Thoracic aorta (tissue), 2 donors: ENCODE results near the gene SEC61A2. TPM values are rescaled to one million over a fixed set of nuclear protein-coding genes. Genes with fewer than 3 reads are reported as not detected.

Experiments used
- ATAC-seq: fragments of 150-250 bp; one replicate; pipeline ENCODE4 v1.8.0; 2017; ENCODE audit warnings: low read depth; ENCODE audit not compliant: insufficient number of reproducible peaks, low FRiP score
- DNase-seq: peaks from one replicate; pipeline ENCODE4 v3.0.0-alpha.2; 2020; ENCODE audit warnings: low spot score
- H3K27ac ChIP-seq, 2 donors: fragments of 200-600 bp; sonication (generic); 1 replicate in 1 of 2; 2 replicates in 1 of 2; pipeline ENCODE4 v1.5.1; 2016; ENCODE audit warnings: mild to moderate bottlenecking in 2 of 2, moderate library complexity in 2 of 2
- H3K27me3 ChIP-seq: fragments of 200-600 bp; sonication (generic); replicated peaks from 2 replicates; pipeline ENCODE4 v1.6.0; 2016; ENCODE audit warnings: mild to moderate bottlenecking; ENCODE audit not compliant: insufficient read depth
- H3K36me3 ChIP-seq: fragments of 200-600 bp; sonication (generic); one replicate; pipeline ENCODE4 v1.5.1; 2016
- H3K4me1 ChIP-seq, 2 donors: fragments of 200-600 bp; sonication (generic); 1 replicate in 1 of 2; 2 replicates in 1 of 2; pipeline versions ENCODE4 v1.5.1 to v1.6.0; 2016; ENCODE audit warnings: low read depth in 2 of 2, mild to moderate bottlenecking in 1 of 2; ENCODE audit not compliant: control insufficient read depth in 1 of 2
- H3K4me3 ChIP-seq: fragments of 200-600 bp; sonication (generic); 2 replicates; pipeline ENCODE4 v1.5.1; 2016; ENCODE audit warnings: mild to moderate bottlenecking
- H3K9me3 ChIP-seq: fragments of 200-600 bp; sonication (generic); 2 replicates; pipeline ENCODE4 v1.5.1; 2016
- total RNA-seq, 2 donors: library from RNA; depleted of rRNA; stranded (reverse); fragments of >200 nt; gene quantifications; one replicate each; pipeline versions ENCODE4 v1.1.0 to v1.2.3, GENCODE V29; 2016
- TF ChIP-seq, protein P1 (sequence below): fragments of 200-600 bp; sonication (generic); IDR thresholded peaks from one replicate; pipeline ENCODE4 v1.5.1; 2019; ENCODE audit warnings: antibody characterized with exemption

SEC61A2 gene
- total RNA-seq, 2 donors from 2014 or later, result 3.5 to 15.4 TPM

DNA sequence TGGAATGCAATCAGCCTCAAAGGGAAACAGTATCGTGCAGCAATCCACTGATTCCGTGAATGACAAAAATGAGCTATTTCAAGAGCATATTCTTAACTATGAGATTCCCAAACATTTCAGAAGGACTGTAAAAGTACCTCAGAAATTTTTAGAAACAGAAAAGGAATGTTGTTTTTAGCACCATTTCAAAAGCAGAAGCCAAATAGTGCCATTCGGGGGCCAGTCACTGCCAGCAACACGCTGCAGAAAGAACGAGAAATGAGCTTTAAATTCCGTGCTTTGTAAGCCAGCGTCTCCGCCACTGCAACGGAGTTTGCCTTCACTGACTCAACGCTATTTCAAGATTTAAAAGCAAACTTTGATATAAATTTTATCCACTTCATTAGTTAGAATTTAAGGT is 59.9 kb downstream of the SEC61A2 start:
- TF ChIP-seq, protein P1, sequence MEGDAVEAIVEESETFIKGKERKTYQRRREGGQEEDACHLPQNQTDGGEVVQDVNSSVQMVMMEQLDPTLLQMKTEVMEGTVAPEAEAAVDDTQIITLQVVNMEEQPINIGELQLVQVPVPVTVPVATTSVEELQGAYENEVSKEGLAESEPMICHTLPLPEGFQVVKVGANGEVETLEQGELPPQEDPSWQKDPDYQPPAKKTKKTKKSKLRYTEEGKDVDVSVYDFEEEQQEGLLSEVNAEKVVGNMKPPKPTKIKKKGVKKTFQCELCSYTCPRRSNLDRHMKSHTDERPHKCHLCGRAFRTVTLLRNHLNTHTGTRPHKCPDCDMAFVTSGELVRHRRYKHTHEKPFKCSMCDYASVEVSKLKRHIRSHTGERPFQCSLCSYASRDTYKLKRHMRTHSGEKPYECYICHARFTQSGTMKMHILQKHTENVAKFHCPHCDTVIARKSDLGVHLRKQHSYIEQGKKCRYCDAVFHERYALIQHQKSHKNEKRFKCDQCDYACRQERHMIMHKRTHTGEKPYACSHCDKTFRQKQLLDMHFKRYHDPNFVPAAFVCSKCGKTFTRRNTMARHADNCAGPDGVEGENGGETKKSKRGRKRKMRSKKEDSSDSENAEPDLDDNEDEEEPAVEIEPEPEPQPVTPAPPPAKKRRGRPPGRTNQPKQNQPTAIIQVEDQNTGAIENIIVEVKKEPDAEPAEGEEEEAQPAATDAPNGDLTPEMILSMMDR, result no peak
- Histone ChIP-seq H3K4me3 (no peak overlapping the region), H3K4me1 (peaks cover 10 to 17% of the 10 kb centered on the region in 2 donors), H3K9me3 (no peaks in the 10 kb centered on the region), H3K36me3 (peaks cover 4% of the 10 kb centered on the region), H3K27me3 (no peaks in the 10 kb centered on the region), H3K27ac (peak overlapping the region; percentile 14 to 26)
- DNase-seq, result no peak
- ATAC-seq, result no peak

DNA sequence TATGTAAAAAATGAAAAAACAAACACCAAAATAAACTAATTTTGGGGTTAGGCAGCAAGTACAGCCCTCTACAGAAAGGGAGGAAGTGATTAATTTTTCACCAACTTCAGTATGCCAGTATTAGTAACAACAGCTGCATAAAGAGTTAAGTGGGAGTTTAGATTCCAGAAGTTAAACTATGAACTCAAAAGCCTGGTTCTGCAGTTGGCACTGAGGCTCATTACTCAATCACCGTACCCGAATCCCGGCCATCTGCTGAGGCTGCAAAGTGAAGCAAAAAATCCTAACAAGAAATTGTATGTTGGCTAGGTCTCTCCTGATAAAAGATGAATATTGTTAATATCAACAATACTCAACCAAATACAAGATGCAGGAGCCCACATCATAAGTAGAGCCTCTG is 62.2 kb downstream of the SEC61A2 start:
- peaks cover 13 to 23% of the 10 kb centered on the region in 2 donors for H3K4me1 ChIP-seq
- TF ChIP-seq, protein P1, result no peak
- H3K4me3 ChIP-seq, result no peak overlapping the region
- H3K27me3 ChIP-seq, result no peaks in the 10 kb centered on the region
- DNase-seq (no peak), ATAC-seq (no peak)
- H3K27ac ChIP-seq, result no peak overlapping the region
- no peaks in the 10 kb centered on the region for H3K9me3 ChIP-seq
- H3K36me3 ChIP-seq, result peaks cover 4% of the 10 kb centered on the region

DNA sequence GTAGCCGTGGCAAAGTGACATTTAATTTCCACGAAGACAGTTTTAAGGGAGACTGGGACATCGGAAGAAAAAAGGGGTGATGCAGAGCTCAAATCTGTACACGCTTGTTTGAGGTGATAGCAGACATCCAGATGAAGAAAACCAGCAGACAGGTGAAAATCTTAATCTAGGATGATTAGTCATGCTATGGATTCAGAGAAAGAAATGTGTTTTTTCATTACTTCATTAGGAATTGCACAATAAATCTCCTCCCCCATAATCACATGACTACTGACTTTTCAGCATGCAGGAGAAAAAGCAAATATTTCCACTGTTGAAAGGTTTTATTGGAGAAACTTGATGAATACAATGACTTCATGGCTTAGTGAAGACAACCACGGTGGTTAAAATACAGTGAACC is 63.7 kb downstream of the SEC61A2 start:
- no peak for ATAC-seq
- TF ChIP-seq, protein P1, result no peak
- Histone ChIP-seq H3K27me3 (no peaks in the 10 kb centered on the region), H3K4me3 (no peak overlapping the region), H3K9me3 (no peaks in the 10 kb centered on the region), H3K27ac (no peak overlapping the region), H3K4me1 (peaks cover 24 to 35% of the 10 kb centered on the region in 2 donors), H3K36me3 (no peaks in the 10 kb centered on the region)
- DNase-seq, result no peak

DNA sequence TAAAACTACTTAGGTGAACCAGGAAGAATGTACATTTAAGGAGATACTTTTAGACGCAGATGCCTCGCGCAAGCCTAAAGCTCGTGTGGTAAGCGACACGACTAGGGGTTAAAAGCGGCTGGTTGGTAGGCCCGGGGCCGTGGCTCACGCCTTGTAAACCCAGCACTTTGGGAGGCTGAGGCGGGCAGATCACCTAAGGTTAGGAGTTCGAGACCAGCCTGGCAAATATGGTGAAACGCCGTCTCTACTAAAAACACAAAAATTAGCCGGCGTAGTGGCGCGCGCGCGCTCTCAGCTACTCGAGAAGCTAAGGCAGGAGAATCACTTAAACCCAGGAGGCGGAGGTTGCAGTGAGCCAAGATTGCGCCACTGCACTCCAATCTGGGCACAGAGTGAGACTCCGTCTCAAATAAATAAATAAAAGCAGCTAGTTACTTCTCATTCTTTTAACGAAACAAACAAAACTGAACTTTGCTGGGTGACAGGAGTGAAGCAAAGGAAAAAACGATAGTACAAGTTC is 65.3 kb downstream of the SEC61A2 start:
- Histone ChIP-seq H3K36me3 (peaks cover 6% of the 10 kb centered on the region), H3K4me3 (peak overlapping the region; percentile 98), H3K27ac (peak overlapping the region; percentile 89 to 96), H3K9me3 (no peaks in the 10 kb centered on the region), H3K27me3 (no peaks in the 10 kb centered on the region), H3K4me1 (peaks cover 24 to 36% of the 10 kb centered on the region in 2 donors)
- ATAC-seq (no peak), DNase-seq (no peak)
- TF ChIP-seq, protein P1, result no peak

DNA sequence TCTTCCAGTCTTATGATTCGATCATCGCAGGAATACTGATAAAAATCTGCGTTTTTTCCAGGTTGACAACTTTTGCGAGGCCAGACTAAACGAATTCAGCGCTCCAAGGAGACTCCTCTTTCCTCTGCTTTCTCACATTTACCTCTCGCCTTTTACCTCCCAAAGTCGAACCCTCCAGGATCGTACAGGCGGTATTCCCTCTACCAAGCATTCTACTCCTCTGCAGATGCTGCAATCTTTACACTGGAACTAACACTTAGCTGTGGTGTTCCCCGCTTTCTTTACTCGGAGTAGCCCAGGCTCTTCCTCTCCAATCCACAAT is 65.8 kb downstream of the SEC61A2 start:
- Histone ChIP-seq H3K4me1 (peaks cover 24 to 36% of the 10 kb centered on the region in 2 donors), H3K27ac (peak overlapping the region; percentile 89 to 96)
- ATAC-seq, result peak; percentile 18

More for the DNA sequence above, 65.8 kb downstream of the SEC61A2 start:
- H3K36me3 ChIP-seq, result peaks cover 6% of the 10 kb centered on the region
- TF ChIP-seq, protein P1, result no peak
- no peaks in the 10 kb centered on the region for H3K27me3 ChIP-seq
- no peaks in the 10 kb centered on the region for H3K9me3 ChIP-seq
- DNase-seq, result no peak
- H3K4me3 ChIP-seq, result peak overlapping the region; percentile 98
